NCI-H1048 (cell line): ENCODE measurements around the gene SELE.
"Not testable (repeated sequence)": the region's sequence is repeated elsewhere in the genome, so short reads cannot be mapped to it uniquely, and the experiment has no call there.

Experiments
- DNase-seq: peaks from one replicate; lab custom pipeline; 2025; lab: John Stamatoyannopoulos, UW

Gene SELE

GRCh38 chr1:169724168-169724567, 9.7 kb downstream of the SELE start:
- DNase-seq: no peak

DNA sequence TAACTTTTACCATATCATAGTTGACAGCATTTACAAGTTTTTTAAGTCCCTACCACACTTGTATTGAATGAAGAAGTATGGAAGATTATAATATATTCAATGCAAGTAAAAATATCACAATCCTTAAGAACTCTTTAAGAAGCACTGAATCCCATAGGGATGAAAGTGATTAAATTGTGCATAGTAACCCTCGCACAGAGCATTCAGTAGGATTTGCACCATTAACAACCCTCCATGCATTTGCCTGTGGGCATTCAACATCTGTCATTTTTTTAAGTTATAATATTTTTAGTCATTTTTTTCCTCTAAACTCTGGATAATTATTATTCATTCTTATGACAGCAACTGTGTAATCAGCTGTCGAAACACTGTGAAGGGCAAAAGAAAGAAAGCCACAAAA, 10.1 kb downstream of the SELE start:
- DNase-seq: no peak

DNA sequence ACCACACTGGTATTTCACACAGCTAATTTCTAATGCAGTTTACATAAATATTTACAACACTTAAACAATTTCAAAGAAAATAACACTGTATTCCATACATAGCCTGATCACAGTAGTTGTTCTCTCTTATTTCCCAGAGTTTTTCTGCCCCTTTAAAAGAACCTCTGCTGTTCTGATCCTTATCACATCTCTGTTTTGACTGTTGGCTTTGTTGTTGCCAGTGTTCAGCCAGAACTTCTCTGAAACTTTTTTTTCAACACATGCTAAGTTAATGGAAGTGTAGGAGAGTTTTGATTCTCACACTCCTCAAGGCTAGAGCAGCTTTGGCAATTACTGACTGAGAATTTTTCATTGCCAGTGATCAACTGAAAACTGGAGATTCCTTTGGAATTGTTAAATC, 11.1 kb downstream of the SELE start:
- no peak for DNase-seq

DNA sequence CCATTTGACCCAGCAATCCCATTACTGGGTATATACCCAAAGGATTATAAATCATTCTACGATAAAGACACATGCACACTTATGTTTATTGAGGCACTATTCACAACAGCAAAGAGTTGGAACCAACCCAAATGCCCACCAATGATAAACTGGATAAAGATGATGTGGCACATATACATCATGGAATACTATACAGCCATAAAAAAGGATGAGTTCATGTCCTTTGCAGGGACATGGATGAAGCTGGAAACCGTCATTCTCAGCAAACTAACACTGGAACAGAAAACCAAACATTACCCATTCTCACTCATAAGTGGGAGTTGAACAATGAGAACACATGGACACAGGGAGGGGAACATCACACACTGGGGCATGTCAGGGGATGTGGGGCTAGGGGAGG, 18.8 kb downstream of the SELE start:
- not testable (repeated sequence) for DNase-seq

DNA sequence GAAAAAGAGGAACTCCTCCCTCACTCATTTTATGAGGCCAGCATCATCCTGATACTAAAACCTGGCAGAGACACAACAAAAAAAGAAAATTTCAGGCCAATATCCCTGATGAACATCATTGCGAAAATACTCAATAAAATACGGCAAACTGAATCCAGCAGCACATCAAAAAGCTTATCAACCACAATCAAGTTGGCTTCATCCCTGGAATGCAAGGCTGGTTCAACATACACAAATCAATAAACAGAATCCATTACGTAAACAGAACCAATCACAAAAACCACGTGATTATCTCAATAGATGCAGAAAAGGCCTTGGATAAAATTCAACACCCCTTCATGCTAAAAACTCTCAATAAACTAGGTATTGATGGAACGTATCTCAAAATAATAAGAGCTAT, 20.8 kb downstream of the SELE start:
- not testable (repeated sequence) for DNase-seq

GRCh38 chr1:169712309-169712631, 21.6 kb downstream of the SELE start:
- no peak for DNase-seq

DNA sequence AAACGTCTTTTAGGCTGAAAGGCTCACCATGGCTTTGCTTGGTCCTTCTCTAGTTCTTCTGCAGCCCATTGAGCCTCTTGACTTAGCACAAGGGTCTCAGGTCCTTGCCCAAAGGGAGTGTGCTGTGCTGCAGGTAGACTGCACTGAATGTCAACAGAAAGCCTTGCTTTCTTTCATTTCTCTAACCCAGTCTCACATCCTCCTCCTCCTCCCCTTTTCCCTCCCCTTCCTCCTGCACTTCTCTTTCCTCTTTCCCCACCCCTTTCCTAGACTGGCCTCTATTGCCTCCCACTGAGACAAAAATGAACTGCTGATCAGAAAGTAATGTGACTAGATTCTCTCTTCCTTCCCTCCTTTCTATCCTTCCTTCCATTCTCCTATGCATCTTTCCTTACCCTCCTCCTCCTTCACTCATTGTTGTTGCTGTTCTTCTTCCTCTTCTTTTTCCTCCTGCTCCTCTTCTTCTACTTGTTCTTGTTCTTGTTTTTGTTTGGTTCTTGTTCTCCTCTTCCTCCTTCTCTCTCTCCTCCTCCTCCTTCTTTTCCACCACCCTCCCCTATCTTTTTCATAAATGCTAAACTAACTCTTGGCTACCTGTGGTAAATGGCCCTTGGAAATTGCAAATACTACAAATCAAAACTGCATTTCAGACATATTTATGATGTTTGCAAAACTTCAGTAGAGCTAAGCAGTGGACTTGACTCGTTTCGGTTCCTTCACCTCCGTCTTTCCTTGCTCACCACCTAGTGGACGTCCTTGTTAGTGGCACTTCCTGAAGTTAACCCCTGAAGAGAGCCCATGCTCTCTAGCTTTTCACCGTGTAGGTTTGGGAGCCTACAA, 22.2 kb downstream of the SELE start, which contains the start of gene SELL:
Gene SELL (minus strand): TSS at position 152 of the 840 bp plus-strand sequence. CDS start 122 bp downstream, at position 30.
- DNase-seq: peak; percentile 61

GRCh38 chr1:169708647-169709046, 25.2 kb downstream of the SELE start:
- no peak for DNase-seq

DNA sequence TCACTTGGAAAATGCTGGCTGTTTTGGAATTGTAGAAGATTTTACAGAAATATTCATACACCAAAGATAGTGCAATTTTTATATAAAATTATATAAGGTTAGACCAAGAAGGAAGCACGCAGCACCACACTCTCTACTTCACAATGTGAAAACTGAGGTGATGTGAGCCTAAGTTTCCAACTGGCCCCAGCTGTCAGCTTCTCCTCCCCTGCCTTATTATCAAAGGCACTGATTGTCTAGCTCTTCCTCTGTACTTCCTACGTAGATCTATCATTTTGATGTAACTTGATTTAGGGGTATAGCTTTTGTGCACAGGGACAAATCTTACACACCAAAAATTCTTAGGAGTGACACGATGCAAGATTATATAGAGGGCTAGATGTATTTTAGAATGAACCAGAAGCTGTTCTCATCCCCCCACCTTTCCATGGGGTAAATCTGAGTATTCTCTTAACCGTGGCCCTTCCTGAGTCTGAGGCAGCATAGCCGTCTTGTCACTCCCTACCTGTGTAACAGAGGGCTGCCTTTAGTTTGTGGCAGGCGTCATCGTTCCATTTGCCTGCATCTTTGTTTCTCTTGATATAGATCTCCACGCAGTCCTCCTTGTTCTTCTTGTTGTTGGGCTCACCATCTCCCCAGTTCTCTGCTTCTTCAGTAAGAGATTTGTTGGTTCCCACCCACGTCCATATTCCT, 25.8 kb downstream of the SELE start:
- DNase-seq: no peak

GRCh38 chr1:169704797-169705196, 29.1 kb downstream of the SELE start:
- no peak for DNase-seq

GRCh38 chr1:169701261-169702005, 32.4 kb downstream of the SELE start:
- no peak for DNase-seq

DNA sequence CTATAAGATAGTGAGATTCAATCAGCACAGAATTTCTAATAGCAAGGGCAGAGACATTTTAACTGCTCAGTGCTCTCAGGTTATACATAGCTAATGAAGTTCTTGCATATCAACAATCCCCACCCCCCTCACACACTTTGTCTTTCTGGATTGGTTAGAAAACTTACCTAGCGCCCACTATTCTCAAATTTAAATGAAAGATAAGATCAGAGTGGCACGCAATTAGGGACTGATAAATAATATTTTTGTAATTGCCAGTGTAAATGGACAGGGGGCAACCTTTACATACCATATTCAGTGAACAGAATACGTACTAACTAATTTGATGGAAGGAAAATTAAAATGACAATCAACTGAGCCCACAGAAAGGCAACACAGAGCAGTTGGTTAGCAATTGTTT, 34.2 kb downstream of the SELE start:
- no peak for DNase-seq

DNA sequence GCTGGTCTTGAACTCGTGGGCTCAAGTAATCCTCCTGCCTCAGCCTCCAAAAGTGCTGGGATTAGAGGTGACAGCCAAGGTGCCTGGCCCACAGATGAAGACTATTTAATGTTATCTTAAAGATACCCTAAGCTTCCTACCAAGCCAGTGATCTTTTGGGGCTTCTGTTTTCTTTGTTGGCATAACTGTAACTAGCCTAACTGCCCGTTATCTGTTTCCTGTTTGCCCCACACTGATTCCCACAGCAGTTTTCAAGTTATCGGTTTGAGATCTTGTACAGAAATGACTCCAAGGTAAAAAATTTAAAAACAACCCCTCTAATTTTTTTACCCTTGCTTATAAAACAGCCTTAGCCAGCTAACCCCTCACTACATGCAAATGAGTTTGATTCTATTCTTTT, 34.9 kb downstream of the SELE start:
- DNase-seq: no peak

- DNase-seq: no peak
These were observed 36.1 kb downstream of the SELE start for GRCh38 chr1:169697755-169698154.

DNA sequence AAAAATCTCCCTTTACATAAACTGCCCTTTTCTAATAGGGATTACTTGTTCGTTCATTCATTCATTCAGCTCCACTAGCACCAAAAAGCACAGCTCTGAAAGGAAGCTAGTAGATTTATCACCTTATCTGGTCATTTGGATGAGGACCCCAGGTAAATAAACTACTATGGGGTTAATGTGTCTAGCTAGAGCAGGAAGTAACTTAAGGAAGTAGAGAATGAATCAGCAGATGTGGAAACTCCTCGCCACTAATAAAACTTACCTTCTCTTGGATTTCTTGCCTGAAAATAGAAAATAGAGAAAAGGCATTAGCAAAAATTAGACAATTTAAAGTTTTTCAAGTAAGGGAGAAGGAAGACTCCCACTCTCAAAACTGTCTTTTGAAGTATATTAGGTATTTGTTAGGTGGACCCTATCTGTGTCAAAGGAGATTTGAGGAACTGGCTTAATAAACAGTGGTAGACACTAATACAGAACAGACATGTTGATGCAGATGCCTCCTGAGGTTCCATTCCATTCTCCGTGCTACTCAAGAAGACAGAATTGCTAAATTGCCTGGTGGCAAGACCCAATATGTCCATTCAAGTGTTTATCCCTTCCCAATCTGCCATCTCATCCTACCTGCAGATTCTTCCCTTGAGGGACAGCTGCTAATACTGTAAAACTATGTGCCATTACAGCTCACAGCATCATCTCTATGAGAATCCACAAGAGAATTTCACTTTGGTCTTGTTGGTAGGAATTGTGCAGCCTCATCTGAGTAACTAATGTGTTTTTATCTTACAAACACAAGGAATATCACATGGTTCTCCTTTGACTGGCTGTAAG, 37.4 kb downstream of the SELE start:
- no peak for DNase-seq

GRCh38 chr1:169694304-169695075, 39.4 kb downstream of the SELE start:
- no peak for DNase-seq

DNA sequence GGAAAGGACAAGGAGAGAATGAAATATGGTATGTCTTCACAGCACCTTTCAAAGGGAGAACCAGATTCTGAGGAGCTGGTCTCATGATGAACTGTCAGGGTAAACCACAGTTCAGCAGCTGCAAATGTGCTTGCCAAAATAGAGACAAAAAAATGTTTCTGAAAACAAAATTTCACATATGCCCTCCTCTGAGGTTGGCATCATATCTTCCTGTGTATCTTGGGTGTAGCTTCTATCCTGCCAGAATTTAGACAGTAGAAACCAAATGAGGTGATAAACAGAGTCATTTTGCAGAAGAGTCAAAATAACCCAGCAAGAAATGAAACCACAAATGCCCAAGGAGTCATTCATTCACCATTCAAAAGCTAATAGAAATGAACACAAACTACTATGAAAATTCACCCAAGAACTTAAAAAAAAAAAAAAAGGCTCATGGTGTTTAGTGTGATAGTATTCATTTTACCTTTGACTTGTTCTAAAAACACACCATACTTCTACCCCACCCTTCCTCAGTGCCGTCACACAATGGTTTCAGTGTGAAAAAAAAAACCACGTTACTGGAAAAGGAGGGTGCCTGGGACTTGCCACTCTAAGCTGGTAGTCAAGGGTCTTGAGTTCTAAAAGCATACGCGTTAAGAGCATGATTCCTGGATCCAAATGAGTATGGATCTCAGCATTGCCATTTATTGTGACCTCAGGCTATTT, 41.0 kb downstream of the SELE start:
- DNase-seq: no peak

- no peak for DNase-seq
These were observed 43.4 kb downstream of the SELE start for GRCh38 chr1:169690489-169690888.

DNA sequence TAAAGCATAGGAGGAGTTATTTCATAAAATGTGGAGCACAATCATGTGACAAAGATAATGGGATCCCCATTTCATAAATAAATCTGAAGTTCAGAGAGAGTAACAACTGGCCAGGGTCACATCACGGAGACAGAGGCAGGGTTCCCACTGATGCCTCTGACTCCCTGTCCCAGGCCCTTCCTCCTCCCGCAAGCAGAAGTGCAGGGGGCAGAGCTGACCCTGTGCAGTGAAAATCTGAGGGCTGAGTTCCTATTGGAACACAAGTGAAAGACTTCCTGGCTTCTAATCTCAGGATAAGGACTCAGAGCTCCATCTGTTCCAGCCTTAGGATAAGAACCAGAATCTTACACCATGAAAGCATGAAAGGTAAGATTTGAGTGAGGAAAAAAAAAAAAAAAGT, 44.5 kb downstream of the SELE start:
- no peak for DNase-seq

DNA sequence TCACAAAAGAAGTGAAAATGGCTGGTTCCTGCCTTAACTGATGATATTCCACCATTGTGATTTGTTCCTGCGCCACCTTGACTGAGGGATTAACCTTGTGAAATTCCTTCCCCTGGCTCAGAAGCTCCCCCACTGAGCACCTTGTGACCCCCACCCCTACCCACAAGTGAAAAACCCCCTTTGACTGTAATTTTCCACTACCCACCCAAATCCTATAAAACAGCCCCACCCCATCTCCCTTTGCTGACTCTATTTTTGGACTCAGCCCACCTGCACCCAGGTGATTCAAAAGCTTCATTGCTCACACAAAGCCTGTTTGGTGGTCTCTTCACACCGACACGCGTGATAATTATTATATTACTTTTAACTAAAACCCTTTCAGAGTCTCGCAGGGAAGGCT, 45.5 kb downstream of the SELE start:
- not testable (repeated sequence) for DNase-seq

- DNase-seq: no peak
These were observed 50.2 kb downstream of the SELE start for GRCh38 chr1:169683661-169684060.
